SHP77 treated with DMSO at 0.1 percent for 48 hours (cell line): ENCODE measurements around the gene EHD3.

ENCODE experiments used
- DNase-seq: peaks from one replicate; lab custom pipeline; 2025; lab: John Stamatoyannopoulos, UW

Gene EHD3

DNA sequence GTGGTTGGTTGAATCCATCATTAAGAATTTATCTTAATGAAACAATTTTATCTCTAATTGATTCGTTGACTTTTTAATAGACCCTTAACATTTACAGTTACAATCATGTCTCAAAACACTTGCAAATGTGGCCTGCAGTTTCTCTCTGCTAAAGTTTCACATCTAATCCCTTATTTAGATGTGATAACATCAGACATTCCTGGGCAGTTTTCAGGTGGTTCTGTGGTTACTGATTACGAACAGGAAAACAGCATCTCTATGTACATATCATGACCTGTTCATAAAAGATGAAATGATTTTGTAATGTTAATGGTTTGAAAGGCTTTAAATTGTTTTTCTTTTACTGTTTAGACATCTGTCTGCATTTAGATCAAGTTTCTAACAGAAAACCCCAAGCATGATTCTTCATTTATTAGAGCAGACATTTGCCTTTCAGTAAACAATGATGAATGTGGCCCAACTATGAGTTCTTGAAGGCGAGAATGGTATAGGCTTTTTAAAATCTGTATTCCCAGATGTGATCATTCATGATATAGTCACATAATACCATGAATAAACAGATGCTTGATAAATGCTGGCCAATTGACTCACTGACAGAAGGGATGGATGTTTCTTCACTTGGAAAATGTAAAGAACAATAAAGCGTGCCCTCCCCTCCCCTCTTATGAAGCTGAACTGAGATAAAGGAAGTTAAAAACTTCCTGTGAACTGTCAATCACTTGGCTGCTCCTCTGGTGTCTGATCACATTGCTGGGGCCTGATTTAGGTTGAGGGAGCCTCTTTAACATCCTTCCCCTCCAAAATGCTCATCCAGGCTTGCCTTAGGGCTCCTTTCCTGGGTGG is 20.1 kb upstream of the EHD3 start:
- no peak for DNase-seq

GRCh38 chr2:31214444-31214915 is 19.5 kb upstream of the EHD3 start:
- no peak for DNase-seq

- DNase-seq, result no peak
Measured at GRCh38 chr2:31216734-31217133, 17.2 kb upstream of the EHD3 start.

GRCh38 chr2:31217465-31218200 is 16.3 kb upstream of the EHD3 start, which contains the start of gene CAPN14:
Gene CAPN14 (minus strand): TSS chr2:31217515. CDS start chr2:31205447, 12,068 bp downstream.
- DNase-seq, result no peak

GRCh38 chr2:31219131-31219969 is 14.6 kb upstream of the EHD3 start:
- DNase-seq, result no peak

- DNase-seq, result no peak
Measured at GRCh38 chr2:31221544-31221943, 12.4 kb upstream of the EHD3 start.

GRCh38 chr2:31222071-31222470 is 11.9 kb upstream of the EHD3 start:
- no peak for DNase-seq

DNA sequence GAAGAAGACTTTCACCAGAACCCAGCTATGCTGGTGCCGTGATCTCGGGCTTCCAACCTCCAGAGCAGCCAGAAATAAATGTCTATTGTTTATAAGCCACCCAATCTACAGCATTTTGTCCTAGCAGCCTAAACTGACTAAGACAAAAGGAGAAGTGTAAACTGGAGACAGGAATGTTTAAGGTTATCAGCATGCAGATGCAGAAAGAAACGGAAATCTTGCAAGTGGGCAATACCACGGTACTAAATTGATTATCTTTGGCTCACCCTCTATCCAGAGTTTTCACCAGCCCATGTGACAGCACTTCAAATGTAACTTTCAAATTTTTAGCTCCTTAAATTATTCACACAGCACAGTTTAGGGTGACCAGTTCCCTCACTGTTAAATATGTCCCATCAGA is 10.9 kb upstream of the EHD3 start:
- no peak for DNase-seq

DNA sequence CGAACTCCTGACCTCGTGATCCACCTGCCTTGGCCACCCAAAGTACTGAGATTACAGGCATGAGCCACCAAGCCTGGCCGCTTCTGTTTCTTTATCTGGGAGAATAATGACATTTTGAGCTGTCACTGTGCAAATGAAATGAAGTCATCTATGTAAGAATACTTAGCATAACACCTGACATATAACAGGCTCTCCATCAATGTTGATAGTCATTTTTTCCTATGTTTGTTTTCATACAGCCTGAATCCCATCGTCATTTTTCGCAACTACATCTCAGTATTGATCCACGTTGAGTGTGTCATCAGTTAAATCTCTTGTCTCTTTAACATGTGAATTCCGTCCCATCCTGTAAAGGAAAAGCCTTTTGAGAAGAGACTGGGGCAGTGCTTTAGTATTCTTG is 10.2 kb upstream of the EHD3 start:
- no peak for DNase-seq

DNA sequence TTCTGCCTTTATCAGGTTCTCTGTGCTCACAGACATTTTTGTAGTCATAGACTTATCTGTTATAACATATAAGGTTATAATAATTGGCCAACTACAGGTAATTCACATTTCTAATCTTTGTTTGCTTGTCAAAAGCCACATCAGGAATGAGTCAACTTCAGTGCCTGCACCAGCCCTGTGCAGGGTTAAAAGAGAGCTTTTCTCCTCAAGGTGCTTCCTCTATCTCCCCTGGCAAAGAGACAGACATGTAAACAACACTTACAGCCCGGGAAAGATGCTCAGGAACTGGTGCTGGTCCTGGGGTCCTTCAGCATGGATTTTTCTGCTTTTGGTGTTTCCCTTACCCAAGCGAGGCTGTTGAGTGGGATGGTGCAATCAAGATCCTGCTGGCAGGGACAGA is 7.7 kb upstream of the EHD3 start:
- no peak for DNase-seq

DNA sequence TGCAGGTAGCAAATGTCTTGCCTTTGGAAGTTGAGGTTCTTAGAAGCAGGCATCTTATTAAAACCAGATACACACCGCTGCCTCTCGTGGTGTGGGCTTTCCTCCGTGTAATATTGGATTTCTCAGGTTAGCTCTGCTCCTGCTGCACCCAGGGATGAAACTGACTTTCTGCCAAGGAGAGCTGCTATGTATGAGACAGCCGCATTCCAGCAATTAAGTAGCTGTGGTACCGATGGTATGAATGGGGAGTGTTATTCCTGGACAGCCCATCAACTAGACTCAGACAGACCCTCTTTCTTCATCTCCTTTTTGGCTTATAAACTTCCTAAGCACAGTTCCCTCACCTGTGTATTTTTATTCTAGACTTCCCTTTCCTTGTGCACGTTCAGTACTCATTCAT is 6.8 kb upstream of the EHD3 start:
- no peak for DNase-seq

DNA sequence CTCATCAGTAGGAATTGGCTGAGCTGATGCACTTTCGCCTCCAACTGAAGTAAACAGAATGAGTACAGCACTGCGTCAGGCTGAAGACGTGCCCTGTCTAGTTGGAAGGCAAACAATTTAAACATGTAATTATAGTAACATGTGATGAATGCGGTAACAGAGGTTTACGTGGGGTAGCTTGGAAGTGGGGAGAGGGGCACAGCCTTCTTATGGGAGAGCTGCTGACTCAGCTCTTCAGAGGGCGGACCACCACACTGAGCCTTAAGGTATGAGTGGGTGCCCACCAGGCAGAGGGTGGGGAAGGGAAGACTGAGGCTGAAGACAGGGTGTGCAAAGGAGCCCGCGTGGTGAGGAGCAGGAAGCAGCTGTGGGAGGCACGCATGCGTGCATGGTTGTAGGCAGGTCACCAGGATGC is 6.2 kb upstream of the EHD3 start:
- no peak for DNase-seq

DNA sequence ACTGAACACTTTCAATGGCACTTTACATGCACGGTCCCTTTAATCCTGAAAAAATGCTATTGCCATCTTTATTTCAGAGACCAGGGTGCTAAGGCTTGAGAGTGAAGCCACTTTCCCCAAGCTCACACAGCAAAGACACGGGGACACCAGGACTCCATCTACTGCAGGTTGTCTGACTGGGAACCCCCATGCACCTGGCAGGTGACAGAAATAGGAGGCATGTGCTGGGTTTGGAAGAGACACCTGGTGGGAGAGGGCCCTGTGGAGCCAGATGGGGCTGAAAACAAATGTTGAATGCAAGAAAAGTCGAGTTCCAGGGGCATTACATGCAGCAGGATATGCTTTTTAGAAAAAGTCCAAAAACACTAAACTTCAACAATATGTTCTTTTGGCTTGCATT is 5.2 kb upstream of the EHD3 start:
- no peak for DNase-seq

- no peak for DNase-seq
Measured at GRCh38 chr2:31230751-31231150, 3.2 kb upstream of the EHD3 start.

DNA sequence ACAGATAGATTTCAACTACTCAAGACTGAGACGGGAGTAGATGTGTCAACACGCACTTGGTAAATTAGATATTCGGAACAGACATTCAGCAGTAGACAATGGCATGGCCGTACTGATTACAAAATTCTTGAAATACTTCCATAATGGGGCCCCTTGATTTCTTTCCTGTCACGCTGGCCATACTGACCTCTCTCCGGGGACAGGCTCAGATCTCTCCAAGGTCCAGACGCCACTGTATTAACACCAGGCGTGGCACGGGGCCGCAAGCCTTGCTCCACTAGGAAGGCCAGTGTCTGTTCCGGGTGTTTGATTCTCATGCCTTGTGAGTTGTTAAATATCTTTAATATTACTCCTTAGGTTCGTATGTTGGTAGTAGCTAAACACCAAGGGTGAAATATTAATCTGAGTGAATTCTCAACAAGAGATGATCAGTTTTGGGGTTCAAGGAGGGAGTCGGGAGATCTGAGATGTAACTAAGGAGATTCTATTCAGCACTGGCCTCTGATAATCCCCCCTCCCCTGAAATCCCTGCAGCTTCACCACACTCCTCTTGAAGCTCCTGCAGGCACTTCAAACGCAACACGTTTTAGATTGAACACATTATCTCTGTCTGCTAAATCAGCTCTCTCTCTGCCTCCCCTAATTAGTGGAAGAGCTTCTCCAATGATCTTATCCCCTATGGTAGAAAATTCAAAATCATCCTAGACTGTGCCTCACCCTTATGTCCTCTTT is 2.2 kb upstream of the EHD3 start:
- no peak for DNase-seq

- no peak for DNase-seq
Measured at GRCh38 chr2:31232586-31232985, 1.4 kb upstream of the EHD3 start.

GRCh38 chr2:31233231-31233630 is 721 bp upstream of the EHD3 start:
- DNase-seq, result peak; percentile 12

DNA sequence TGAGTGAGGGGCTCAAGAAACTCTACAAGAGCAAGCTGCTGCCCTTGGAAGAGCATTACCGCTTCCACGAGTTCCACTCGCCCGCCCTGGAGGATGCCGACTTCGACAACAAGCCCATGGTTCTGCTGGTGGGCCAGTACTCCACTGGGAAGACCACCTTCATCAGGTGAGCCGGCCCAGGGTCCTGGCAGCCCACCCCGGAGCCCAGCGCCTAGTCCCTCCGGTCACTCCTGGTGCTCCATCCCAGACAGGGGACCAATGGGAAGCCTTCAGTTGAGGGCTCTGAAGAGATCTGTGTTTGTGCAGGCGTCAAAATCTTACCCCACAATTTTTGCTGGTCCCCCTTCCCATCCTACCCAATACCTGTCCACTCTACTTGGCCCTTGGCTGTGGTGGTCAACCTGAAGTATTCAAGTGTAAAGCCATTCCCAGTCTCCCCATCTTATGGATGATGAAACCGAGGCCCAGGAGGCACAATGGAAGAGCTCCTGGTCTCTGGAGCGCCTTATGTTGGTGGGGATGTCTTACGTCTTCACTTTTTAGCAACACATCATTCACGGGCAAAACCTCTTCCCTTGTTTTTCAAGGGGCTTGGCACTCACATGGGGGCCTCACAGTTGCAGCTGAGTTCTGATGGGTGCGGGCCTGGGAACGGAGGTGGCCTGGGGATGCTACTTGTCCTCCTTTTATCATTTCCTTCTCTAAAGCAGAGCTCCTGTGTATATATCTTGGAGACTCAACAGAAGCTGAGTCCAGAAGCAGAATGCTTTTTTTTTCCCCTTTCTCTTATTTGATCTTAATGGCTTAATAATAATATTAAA is 941 bp downstream of the EHD3 start:
- no peak for DNase-seq

- no peak for DNase-seq
Measured at GRCh38 chr2:31235504-31235902, 1.6 kb downstream of the EHD3 start.

DNA sequence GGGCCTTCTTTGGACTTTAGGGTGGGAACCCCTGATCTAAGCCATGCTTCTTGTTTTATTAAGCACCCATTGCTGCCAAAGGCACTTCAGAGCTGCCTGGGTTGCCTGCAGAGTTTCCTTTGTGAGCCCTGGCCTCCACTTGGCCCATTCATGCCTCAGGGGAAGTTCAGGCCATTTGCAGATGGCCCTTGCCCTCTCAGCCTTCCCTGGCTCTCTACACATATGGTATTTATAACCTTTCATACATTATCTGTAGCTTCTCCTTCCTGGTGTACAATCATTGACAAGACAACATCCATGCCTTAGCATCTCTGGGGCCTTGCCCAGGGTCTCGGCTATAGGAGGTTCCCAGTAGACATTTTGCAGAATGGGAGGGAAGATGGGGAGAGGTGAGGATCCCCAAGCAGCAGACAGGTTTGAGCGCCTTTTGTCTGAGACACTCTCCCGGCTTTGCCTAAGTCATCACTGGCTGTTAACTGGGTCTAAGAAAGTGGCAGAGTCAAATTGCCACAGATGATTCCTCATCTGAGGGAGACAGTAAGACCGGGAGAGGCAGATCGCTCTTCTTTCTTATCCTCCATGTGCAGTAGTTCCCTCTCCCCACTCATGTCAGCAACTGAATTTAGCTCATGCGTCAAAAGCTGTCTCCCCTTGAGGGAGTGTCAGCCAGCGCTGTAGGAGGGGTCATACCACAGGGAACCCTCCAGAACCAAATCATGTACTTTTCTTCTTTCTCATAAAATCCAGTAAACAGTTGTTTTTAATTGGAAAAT is 2.7 kb downstream of the EHD3 start:
- DNase-seq, result no peak
